Measurements from ENCODE around the gene KIF12. TPM values are rescaled to one million over a fixed set of nuclear protein-coding genes. Genes with fewer than 3 reads are reported as not detected.
A peak's percentile ranks its signal among the peaks of the same experiment; 100 is the strongest.

KIF12 gene
- total RNA-seq, 1 donor from 2014 or later: 4.8 TPM

DNA sequence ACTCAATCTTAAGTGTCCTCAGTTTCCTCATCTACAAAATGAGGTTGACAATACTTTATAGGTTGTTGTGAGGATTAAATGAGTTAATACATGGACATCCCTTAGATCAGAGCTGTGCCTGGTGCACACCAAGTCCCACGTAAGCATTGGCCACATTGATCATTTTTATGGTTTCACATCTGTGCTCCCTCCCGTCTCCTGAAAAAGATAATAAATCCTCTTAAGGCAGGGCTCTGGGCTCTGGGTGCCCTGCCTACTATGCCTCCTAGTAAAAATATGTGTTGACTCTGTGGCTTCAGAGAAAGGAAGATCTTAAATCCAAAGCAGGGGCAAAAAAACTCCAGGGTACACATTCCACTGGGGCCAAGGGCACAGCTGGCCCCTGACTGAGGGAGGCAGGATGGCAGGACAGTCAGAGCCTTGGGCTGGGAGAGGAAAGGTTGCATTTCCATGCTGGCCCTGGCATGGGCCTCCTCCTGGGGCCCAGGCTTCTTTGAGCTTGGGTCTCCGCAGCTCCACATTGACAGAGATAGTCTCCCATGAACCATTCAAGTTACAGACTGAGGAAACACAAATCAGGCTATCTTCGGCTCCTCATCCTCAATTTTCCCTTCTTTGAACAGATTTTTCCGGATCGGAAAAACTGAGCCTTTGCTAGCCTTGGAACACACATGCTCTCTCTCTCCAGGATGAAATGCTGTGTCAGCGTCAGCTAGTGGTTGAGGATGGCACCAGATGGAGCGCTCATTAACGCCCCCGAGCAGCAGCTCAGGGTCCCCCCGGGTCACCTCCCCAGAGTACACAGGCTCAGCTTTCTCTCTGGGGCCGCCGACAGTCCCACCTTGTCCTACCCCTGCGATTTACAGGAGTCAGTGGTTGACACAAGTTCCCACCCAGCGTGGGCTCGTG lies 22.4 kb upstream of the KIF12 start:
- Histone ChIP-seq H3K36me3 (no peaks in the 10 kb centered on the region), H3K27ac (no peak overlapping the region), H3K4me1 (peaks cover 14% of the 10 kb centered on the region), H3K4me3 (no peak overlapping the region), H3K9me3 (no peaks in the 10 kb centered on the region), H3K27me3 (ENCODE audit: low read depth) (no peaks in the 10 kb centered on the region)
- TF ChIP-seq, protein P1, sequence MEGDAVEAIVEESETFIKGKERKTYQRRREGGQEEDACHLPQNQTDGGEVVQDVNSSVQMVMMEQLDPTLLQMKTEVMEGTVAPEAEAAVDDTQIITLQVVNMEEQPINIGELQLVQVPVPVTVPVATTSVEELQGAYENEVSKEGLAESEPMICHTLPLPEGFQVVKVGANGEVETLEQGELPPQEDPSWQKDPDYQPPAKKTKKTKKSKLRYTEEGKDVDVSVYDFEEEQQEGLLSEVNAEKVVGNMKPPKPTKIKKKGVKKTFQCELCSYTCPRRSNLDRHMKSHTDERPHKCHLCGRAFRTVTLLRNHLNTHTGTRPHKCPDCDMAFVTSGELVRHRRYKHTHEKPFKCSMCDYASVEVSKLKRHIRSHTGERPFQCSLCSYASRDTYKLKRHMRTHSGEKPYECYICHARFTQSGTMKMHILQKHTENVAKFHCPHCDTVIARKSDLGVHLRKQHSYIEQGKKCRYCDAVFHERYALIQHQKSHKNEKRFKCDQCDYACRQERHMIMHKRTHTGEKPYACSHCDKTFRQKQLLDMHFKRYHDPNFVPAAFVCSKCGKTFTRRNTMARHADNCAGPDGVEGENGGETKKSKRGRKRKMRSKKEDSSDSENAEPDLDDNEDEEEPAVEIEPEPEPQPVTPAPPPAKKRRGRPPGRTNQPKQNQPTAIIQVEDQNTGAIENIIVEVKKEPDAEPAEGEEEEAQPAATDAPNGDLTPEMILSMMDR (IDR thresholded peaks at IDR 0.05): no peak
- no peak for ATAC-seq
- intact Hi-C loops (cut with DNase I): no loop called here
- DNase-seq: no peak

DNA sequence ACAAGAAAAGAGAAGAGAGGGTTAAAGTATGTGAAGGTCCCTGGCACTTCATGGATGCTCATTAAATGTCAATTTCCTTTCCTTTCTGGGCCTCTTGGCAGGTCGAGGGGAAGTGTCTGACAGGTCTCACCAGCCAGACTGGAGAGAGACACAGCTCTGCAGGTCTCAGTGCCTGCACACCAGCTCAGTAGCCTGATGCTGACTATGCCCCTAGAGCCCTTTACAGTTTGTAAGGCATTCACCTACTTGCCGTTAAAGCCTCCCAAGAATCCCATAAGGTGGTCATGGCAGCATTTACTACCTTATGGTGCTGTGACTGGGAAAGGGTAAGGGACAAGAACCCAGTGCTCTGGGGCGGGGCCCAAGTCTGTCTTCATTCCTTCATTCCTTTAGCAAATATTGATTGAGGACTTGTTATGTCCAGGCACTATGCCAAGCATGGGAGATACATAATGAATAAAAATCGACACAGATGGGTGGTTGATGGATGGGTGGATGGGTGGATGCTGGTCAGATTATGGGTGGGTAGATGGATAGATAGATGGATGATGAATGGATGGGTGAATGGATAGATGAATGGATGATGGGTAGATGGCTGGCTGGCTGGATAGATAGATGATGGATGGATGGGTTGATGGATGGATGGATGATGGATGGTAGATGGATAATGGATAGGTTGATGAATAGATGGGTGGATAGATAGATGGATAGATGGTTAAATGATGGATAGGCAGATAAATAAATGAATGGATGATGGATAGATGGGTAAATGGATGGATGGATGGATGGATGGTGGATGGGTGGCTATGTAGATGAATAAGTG lies 21.3 kb upstream of the KIF12 start:
- H3K9me3 ChIP-seq: no peaks in the 10 kb centered on the region
- no peak for ATAC-seq
- intact Hi-C loops (cut with DNase I): no loop called here
- no peak overlapping the region for H3K27ac ChIP-seq
- no peak for DNase-seq
- H3K4me3 ChIP-seq: no peak overlapping the region
- TF ChIP-seq, protein P1 (IDR thresholded peaks at IDR 0.05): no peak
- peaks cover 14% of the 10 kb centered on the region for H3K4me1 ChIP-seq
- H3K27me3 ChIP-seq (ENCODE audit: low read depth): peaks cover 3% of the 10 kb centered on the region
- H3K36me3 ChIP-seq: no peaks in the 10 kb centered on the region

DNA sequence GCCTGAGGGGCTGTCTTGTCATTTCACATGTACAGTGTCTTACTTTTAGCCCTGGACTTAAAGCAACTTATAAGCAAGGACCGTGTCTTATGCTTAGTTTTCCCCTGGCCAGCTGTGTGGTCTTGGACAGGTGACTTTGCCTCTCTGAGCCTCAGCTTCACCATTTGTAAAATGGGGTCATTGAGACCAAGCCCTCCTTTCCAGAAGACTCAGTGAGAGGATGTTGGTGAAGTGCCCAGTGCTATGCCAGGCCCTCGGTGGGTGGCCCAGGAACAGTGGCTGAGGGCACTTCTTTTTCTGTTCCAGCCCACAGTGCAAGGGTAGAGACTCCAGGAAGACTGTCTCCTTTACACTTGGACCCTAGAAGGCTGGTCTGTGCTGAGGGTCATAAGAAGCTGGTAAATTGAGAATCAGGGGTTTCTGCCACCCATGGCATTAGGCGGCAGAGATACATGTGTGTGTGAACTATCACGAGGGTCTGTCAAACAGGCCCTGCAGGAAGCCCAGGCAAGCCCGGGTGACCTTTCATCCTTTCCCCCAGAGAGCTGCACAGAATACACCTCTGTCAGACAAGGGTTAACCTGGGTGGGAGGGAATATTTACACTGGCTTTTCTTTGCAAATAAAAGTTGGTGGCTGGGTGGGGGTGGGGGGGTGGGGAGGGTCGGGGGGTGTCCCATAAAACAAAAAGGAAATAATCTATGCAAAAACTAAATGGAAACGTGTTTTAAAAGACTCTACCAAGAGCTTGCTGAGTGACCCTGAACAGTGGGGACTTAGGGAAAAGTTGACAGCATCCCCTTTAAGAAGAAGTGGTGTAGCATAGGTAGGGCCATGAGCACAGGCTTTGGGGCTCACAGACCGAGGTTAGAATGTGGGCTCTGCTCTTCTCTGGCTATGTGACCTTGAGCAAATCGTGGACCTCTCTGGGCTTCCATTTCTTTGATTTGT lies 20.4 kb upstream of the KIF12 start:
- ATAC-seq (no peak), DNase-seq (no peak)
- Histone ChIP-seq H3K4me3 (no peak overlapping the region), H3K9me3 (no peaks in the 10 kb centered on the region), H3K36me3 (no peaks in the 10 kb centered on the region), H3K4me1 (peaks cover 14% of the 10 kb centered on the region), H3K27me3 (ENCODE audit: low read depth) (peaks cover 3% of the 10 kb centered on the region), H3K27ac (no peak overlapping the region)
- TF ChIP-seq, protein P1 (IDR thresholded peaks at IDR 0.05): no peak
- intact Hi-C loops (cut with DNase I): no loop called here

DNA sequence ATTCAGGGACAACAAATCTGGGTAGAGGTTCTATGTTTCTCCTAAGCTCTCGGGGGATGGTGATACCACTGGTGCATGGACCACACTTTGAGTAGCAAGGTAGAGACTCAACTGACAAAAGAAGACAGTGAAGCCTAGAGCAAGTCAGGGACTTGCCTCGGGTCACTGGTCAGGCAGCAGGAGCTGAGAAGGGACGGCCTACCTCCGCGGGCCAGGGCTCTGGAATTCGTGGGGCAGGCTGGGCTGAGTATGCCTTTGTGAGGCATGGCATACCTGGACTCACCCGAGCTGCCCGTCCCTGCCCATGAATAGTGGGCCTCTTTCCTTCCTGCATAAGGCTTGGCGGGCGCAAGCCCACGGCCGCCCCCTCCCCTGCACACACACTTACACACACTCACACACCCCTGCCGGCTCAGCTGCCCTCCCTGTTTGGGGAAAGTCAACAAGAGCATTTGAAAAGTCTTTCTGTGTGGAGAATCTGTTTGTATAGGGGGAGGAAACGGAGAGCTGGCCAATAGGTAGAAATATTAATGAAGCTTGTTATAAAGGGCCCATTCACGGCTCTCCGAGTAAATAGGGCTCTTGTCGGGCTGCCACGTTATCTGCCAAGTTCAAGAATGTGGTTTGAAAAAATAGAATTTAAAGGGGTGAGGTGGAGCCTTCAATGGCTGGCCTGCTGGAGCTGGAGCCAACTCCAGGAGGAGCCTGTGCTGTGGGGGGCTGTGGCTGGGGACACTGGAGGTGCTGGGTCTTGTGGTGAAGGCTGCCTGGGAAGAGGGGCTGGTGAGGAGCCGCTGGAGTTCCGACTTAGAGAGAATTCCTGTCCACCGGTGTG lies 19.1 kb upstream of the KIF12 start:
- no peak overlapping the region for H3K4me3 ChIP-seq
- ATAC-seq (peak; percentile 80 to 89), DNase-seq (peak; percentile 74)
- H3K27me3 ChIP-seq (ENCODE audit: low read depth): peaks cover 3% of the 10 kb centered on the region
- TF ChIP-seq, protein P1 (IDR thresholded peaks at IDR 0.05): no peak
- intact Hi-C loops (cut with DNase I): no loop called here
- H3K27ac ChIP-seq: peak overlapping the region; percentile 49
- H3K9me3 ChIP-seq: no peaks in the 10 kb centered on the region
- H3K4me1 ChIP-seq: peaks cover 19% of the 10 kb centered on the region
- no peaks in the 10 kb centered on the region for H3K36me3 ChIP-seq

All from lower lobe of right lung (tissue), 2 donors.